Stimulated activated CD8-positive, alpha-beta memory T cell treated with anti-CD3 and anti-CD28 coated beads, Interleukin-15, amount 100 ng/mL, for 4 hours (primary cell): ENCODE data around the gene MSANTD2.
"Not testable (repeated sequence)": the region's sequence is repeated elsewhere in the genome, so short reads cannot be mapped to it uniquely, and the experiment has no call there.

Experiments
- DNase-seq, 2 donors: peaks; one replicate each; pipeline ENCODE4 v3.0.0-alpha.2; 2020; ENCODE audit warnings: low read depth in 2 of 2

The MSANTD2 gene

DNA sequence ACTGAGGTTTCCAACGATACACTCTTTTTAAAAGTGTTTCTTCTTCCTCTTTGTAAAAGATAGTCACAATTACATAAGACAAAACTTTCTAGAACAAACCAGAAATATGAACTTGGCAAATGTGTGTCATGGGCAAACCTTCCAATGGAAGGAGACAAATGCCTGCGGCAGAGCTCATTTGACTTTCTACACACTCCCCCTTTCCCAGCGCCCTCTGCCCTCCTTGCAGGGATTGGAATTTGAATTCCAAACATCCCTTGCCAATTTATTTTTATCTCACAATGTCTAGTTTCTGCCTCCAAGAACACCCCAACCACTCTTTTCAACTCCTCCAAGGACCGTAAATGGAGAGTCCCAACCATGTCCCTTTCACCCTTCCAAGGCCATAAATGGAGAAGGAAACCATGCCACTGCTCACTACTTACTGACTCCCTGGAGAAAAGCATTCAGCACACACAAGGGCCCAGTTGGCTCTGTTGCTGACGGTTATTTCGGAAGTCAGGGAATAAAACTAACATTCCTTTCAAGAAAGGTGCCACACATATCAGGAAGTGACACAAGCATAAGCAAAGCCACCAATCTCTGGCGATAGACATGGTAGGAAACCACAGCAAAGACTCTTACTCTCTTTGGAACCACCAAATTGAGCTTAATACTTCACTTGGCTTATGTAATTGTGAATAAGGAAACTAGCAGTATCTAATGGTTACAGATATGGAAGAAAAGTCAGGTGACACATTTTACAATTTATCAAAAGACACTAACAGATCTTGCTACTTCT, 23.2 kb downstream of the MSANTD2 start:
- no peak for DNase-seq

DNA sequence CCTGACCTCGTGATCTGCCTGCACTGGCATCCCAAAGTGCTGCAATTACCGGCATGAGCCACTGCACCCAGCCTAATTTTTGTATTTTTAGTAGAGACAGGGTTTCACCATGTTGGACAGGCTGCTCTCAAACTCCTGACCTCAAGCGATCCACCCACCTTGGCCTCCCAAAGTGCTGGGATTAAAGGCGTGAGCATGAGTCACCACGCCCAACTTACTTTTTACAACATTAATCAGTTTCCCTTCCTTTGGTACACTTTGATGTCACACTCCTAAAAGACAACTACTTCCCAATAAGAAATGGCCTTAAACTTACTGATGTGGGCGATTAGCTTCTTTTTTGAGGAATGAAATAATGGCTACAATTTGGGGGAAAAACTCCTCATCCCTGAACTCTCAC, 29.2 kb downstream of the MSANTD2 start:
- DNase-seq: not testable (repeated sequence)

DNA sequence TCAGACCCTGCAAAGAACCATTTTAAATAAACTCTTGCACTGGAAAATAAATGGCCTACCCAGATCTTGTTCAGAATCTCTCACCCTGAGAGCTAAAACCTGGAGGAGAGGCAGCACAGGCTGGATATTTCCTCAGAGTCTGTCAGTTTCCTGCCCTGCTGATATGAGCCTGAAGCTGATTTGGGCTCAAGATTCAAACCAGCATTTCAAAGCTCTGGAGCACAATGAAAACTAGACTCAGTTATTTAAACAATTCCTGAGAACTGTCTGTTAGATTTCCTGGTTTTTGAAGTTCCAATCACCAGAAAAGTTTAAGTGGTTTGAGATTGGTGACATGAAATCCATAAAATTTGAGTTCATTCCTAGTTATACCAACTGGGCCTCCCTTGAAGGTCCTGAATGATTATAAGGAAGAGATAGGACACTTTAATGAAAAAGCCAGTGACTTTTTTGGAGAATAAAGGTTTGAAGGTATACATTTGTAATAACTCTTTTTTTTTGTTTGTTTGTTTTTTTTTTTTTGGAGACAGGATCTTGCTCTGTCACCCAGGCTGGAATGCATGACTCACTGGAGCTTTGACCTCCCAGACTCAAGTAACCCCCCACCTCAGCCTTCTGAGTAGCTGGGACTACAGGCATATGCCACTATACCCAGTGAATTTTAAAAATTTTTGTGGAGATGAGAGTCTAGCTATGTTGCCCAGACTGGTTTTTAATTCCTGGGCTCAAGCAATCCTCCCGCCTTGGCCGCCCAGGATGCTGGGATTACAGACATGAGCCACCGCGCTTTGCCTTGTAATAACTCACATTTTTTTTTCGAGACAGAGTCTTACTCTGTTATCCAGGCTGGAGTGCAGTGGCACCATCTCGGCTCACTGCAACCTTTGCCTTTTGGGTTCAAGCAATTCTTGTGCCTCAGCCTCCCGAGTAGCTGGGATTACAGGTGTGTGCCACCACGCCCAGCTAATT, 30.1 kb downstream of the MSANTD2 start:
- no peak for DNase-seq

DNA sequence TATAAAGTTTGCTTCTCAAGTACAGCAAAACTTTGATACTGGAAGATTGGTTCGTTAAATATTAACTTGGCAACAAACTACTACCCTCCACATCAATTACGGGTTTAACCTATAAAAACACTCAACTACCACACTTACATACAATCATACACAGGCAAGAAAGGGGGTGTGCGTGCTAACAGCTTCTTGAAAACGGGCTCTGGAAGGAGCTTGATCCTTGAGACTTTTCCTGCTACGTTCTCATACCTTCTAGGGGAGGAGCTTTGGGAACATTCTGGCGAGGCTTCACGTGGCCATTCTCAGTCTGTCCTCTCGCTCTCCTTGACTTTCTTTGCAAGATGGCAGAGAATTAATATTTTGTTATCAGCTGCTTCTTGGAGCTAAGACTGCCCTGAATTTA, 31.3 kb downstream of the MSANTD2 start:
- no peak for DNase-seq

DNA sequence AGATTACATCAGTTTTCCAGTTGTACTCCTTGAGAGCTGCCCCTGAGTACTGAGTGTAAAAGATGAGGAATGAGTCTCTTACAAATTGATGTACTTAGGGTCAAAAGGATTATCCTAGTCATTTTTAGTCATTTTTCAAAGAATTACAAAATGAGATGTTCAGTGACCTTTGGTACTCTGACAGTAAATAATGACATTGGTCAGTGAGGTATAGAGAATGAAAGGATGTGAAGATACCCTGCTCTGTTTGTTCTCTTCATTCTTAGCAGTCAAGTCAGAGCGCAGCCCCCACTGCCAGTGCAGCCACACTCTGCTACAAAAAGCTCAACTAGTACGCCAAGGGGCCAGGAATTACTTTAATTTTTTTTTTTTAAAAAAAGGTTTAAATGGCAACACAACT, 34.0 kb downstream of the MSANTD2 start:
- no peak for DNase-seq

DNA sequence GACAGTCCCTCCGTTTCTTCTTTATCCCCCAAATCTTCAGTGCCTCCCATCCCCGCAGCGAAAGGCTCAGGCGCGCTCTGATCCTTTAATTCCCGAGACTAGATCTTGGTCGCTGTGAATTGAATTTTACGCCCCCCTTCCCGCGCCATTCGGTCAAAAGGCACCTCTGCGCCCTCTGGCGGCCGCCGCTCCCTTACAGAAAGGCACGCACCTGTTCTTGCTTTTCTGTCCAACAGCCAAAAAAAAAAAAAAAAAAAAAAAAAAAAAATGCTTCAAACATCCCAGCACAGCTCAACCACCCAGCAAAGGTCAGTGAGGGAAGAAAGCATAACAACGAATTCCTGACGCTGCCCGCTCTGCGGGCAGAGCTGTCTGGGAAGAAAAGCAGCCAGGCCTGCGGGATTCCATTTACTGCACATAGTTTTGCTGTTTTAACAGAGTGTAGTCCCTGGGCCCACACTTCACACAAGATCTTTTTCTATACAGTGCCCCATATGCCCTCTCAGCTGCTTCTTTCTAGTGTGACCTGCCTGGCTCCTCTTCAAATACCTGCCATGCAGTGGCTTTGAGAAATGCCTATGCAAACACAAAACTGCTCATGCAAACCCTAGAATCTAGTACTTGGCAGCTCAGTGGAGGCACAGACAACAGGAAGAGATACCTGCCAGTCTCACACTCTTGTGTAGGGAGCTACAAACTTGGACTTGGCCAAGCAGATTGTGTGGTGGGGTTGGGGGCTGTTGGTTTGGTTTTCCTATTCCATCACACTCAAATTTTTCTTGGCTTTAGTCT, 36.9 kb downstream of the MSANTD2 start:
- DNase-seq: peak; percentile 60 to 66

DNA sequence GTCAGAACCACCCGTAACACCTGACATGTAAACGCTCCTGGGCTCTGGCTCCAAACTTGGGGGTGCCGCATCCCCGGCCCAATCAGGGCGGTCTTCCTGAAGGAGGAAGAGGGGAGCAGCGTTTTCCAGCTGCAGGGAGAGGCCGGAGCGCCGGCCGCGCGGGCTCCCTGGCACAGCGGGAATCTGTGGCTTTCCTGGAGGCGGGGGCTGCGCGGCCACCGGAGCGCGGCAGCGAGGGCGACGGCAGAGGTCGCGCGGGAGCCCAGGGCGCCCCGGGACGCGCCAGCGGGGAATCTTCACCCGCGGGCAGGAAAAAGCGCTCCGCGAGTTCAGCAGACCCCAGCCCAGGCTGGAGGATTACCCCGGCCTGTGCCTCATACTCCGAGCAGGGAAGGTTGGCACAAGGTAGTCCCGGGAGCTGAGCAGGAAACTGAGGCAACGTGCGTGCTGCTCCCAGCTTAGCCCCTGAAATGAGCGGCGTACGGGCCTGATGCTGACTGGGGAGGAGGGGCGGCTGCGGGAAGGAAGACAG, 37.5 kb downstream of the MSANTD2 start:
- DNase-seq: no peak

DNA sequence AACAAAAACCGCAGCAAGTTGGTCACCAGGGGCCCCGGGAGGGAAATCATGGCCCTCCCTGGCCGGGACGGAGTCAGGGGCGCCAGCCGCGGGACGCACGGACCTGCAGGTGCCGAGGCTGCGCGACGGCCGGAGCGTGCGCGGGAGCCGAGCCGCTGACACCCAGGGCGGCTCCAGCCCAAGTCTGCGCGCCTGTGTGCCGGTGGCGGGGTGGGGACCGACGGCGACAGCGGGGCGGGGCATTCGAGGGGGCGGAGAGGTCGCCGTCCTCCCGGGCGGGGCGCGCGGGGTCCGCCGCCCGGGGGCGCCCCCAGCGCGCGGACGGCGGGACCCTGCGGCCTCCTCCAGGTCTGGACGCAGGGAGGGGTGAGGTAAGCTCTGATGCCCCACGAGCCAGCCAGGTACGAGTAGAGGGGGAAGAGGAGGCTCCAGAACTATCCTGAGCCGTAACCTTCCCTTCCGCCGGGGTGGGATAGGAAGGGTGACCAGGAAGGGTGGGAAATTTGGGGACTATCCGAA, 38.0 kb downstream of the MSANTD2 start, which contains the start of gene ESAM:
TSS of gene ESAM (minus strand) at position 186 of the 519 bp plus-strand sequence. CDS start at position 50, 136 bp downstream.
- peak in 1 of 2 donors; percentile 30 for DNase-seq

DNA sequence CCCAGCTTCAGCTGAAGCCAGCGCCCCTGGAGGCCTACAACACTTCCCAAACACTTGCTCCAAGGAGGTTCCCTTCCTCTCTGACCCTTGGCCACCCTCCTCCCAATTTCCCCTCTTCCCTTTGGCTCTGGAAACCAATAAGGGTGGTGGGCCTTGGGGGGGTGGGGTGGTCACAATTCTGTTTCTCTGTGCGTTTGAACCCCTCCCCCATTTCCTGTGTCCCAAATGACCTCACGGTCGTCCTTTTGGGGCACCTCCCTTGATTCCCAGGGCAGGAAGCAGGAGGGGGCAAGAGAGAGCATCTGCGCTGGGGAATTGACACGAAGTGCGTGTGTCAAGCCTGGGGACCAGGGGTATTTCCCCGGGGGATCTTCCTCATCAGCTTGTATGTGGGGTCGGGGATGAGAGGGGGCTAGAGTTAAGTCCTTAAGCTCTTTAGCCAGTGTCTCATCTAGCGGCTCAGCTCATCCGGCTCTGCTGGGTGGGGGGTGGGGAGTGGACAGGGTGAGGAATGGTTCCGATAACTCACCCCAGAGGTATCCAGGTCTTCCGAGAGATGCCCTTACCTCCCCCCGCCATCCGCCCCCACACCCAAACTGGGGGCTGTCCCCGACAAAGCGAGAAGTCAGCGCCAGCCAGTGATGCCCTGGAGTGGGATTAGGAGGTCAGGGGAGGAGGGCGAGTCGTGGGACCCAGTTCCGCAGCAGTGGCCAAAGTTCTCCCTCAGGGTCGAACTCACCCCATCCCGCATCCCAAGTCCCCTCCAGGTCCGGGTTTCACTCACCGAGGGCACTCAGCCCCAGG, 38.7 kb downstream of the MSANTD2 start:
- no peak for DNase-seq

DNA sequence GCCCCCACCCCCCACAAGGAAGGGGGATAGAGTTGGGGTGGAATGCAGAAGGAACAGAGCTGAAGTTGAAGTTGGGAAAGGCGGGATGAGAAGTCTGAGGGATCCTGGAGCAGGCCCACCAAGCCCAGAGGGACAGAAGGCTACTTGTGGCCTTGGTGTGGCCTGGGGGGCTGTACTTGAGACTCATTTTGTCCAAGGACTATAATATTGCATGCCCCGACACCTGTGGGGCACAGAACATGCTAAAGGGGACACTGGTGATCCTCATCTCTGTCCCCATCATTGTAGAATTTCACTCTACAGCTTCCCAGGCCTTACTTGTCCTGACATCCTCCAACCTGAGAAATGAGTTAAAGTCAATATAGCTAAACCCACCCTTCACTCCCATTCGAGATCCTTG, 39.4 kb downstream of the MSANTD2 start:
- no peak for DNase-seq

DNA sequence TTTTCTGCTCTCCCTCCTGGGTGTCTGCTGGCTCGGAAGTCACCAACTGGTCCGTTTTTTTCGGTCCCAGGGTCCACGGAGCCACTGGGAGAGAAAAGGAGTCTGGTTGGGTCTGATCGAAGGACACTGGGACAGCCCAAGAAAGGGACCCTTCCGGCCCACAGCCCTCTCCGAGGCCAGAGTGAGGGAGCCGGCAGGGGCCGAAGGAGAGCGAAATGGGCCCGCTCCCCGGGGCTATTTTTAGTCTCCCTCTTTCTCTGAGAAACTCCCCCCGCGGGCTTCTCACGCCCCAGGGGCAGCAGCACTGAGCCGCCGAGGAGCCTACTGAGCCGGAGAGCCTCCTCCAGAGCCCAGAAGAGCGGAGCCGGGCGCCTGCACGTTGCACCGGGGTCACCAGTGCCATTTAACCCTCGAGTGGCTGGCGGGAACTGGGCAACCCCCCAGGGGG, 40.0 kb downstream of the MSANTD2 start:
- DNase-seq: no peak

DNA sequence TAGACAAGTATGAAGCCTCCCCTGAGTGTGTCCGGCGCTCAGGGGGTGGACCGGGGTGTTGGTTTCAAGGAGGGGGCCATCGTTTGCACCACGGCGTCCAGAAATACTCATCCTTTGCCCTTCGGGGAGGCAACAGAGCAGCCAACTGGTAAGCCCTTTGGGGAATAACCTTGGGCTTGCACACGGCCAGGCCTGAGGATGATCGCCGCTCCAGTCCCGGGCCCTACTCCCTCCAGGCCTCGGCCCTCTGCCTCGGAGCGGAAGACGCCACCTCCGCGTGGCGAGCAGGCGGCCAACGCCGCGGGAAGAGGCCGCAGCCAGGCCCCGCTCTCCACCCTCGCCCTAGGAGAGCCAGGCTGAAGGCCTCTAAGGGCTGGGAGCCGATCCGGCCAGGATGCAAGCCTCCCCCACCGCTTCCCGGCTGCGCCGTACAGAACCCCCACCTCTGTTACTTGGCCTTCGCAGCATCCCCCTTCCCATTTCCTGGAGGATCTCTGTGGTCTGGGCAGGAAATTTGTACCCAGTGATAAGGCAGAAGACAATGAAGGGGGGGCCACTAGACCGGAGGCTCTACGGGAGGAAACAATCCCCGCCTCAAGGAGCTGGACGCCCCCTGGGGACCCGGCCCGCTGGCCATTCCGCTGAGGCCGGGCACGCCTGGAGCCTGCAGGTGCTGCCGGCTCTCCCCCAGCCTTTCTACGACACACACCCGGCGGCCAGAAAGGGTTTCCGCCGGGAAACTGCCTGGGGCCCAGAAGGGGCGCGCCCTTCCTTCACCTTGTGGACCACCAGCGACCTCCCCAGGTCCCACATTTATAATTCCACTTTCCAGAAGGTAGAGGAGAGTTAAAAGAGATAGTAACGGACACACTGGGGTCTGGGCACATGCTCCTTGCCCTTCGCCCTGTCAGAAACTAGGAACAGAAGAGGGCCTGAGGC, 40.7 kb downstream of the MSANTD2 start:
- no peak for DNase-seq

DNA sequence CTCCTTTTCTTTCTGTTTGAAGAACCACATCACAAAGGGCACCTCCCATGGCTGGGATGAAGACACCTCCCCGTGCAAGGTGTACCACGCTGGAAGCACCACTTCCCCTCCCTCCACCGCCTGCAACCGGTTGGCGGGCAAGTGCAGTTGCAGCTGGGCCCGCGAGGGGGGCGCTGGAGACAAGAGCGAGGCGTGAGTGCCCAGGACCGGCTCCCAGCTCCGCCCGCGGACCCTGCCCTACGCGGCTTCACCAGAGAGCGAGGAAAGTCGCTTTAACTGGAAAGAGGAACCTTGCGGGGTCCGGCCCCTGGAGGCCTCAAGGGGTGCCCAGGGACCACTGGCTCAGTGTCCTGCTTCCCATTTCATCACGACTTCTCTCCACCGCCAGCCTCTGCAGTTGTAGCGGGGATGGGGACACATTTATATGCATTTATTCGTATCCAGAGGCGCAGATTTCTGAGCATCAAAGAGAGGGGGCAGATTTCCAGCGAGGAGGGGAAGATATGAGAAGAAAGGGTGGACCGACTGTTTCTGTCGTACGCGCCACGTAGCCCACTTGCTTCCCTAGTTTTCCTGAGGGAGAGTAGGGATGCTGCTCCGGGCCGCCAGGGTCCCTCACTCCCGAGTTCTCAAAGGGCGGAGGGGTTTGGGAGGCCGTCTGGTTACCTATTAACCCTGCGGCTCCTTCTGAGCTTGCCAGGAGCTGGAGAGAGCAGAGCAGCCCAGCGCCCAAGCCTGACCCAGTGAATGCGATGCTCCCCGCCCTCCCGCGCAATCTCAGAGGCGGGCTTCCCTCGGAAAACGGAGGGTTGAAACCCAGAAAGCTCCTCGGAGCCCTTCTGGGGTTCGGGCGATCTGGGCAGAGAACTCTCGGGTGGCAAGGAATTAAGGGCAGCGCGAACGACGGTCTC, 41.6 kb downstream of the MSANTD2 start:
- DNase-seq: no peak

DNA sequence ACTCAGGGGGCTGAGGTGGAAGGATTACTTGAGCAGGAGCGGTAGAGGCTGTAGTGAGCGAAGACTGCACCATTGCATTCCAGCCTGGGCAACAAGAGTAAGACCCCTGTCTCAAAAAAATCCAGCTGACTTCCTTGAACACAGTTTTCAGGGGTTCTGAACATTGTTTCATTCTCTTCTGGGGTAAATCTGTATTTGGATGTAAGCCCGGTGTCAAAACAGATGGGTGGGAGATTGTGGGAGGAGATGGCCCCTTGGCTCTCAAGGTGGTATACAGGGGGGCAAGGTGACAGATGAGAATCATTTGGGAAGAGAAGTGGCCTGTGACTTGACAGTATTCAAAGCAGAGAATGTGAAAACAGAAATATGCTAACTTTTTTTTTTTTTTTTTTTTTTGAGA, 42.9 kb downstream of the MSANTD2 start:
- no peak for DNase-seq

DNA sequence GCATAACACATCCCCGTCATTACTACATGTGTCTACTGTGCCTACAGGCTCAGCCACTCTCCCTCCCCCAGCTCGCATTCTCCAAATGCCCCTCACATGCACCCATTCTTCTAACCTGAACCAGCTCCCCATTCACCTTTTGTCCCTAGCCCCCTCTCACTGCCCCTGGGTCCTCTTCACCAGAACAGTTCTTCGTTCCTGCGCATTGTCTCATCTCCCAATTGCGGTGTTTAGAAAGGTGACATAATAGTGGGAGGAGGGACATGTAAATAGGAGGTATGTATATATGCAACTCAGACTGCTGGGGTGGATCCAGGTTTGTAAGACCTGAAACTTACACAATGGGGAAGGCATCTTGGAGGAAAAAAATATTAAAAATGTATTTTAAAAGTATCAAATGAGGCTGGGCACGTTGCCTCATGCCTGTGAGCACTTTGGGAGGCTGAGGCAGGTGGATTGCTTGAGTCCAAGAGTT, 43.4 kb downstream of the MSANTD2 start:
- no peak for DNase-seq

DNA sequence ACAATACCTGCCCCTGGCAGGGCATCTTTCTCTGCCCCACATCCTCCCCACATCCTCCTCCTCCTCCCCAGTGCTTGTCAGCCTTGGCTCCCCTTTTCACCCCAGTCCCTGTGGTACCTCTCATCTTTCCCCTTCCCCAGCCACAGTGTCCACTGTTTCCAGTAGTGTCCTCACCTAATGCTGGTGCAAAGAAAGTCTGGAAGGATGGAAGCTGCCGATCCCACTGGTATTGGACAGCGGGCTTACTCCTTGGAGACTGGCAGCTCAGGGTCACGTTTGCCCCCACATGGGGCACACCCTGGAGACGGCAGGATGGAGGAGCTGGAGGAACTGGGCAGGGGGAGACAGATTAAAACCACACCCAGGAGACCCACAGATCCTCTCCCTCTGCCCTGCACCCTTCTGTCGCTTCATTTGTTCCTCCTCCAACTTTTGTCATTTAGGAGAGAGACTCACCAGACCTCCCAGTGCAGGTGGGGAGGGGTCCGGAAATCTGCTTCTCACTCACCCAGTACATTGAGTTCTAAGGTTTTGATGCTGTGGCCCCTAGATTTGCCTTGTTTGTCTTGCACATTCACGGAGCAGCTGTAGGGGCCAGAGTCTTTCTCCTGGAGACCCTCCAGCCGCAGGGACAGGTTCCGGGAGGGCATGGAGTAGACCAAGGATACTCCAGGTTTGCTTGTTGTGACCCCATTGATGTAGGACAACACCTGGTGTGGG, 44.0 kb downstream of the MSANTD2 start:
- no peak for DNase-seq

DNA sequence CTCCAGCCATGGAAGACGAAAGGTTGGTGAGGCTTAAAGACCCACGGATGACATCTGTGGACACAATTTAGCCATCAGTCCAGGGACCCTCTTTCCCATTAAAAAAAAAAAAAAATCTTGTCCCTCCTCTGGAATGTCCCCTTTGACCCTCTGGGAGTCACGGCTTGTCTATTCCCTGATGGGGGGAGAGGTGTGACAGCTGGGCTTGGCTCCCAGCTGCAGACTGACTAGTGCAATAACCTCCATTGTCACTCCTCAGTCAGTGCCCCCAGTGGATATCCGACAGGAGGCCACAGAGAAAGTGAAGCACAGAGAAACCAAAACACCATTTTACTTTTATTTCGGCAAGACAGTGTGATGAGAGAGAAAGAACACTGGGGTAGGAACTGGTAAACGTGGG, 45.5 kb downstream of the MSANTD2 start:
- DNase-seq: no peak
